ENCODE results near the gene MMD2. TPM values are rescaled to one million over a fixed set of nuclear protein-coding genes. Genes with fewer than 3 reads are reported as not detected.

MMD2 gene
- total and polyA plus RNA-seq, 2 donors (not counting 1 experiment from before 2014, with no cell fraction given), result not detected

GRCh38 chr7:4931943-4932342 lies 27.0 kb downstream of the MMD2 start:
- DNase-seq, result no peak
- TF ChIP-seq CTCF (IDR thresholded peaks at IDR 0.05) (no peak), EZH2 (IDR thresholded peaks at IDR 0.05; ENCODE audit: borderline replicate concordance, insufficient read depth, low read depth, low read length, poor library complexity, severe bottlenecking) (no peak)
- Mint-ChIP-seq H3K9me3 (ENCODE audit: insufficient read depth) (no peaks in the 10 kb centered on the region), H3K4me3 (no peak overlapping the region), H3K27ac (no peak overlapping the region), H3K27me3 (peaks cover 5% of the 10 kb centered on the region), H3K4me1 (no peaks in the 10 kb centered on the region)
- no peak overlapping the region for H3K9ac ChIP-seq (ENCODE audit: low read length)
- no peaks in the 10 kb centered on the region for H3K27me3 ChIP-seq (replicated peaks in 1 of 4; ENCODE audit: control extremely low read depth in 1 of 4, control insufficient read depth in 3 of 4, insufficient read depth in 4 of 4, low read length in 3 of 4)
- H3K27ac ChIP-seq (ENCODE audit: low read length in 2 of 2), result no peak overlapping the region
- no peaks in the 10 kb centered on the region for H3K4me1 ChIP-seq (ENCODE audit: control insufficient read depth in 2 of 2, insufficient read depth in 2 of 2, low read length in 2 of 2)
- no peak overlapping the region for H3K4me2 ChIP-seq (replicated peaks; ENCODE audit: low read depth, low read length, poor library complexity, severe bottlenecking)
- H2AFZ ChIP-seq (ENCODE audit: insufficient read depth, low read depth, low read length, poor library complexity, severe bottlenecking), result no peak overlapping the region
- ChIA-PET POLR2A (no interaction called here), CTCF (no interaction called here)
- H3K9me3 ChIP-seq (ENCODE audit: control extremely low read depth in 1 of 3, control insufficient read depth in 2 of 3, insufficient read depth in 1 of 3, low read length in 2 of 3), result no peaks in the 10 kb centered on the region
- no peak overlapping the region for H3K4me3 ChIP-seq (ENCODE audit: control extremely low read depth in 1 of 5, extremely low read depth in 1 of 5, insufficient read depth in 1 of 5, low read depth in 2 of 5, low read length in 4 of 5)
- intact Hi-C loops (cut with micrococcal nuclease), result no loop called here
- WGBS (ENCODE audit: insufficient coverage), result 100% methylated on average over 1 of the region's 12 CpGs
- H3K36me3 ChIP-seq (replicated peaks in 1 of 2; ENCODE audit: control extremely low read depth in 1 of 2, control insufficient read depth in 1 of 2, extremely low read depth in 1 of 2, insufficient read depth in 2 of 2, low read length in 1 of 2), result no peaks in the 10 kb centered on the region
- no peaks in the 10 kb centered on the region for H3K79me2 ChIP-seq (ENCODE audit: control insufficient read depth, insufficient read depth, low read length)
- ATAC-seq (ENCODE audit: low read depth), result no peak
- no peaks in the 10 kb centered on the region for H4K20me1 ChIP-seq (ENCODE audit: control insufficient read depth, insufficient read depth, low read length, poor library complexity, severe bottlenecking)

- Mint-ChIP-seq H3K4me3 (no peak overlapping the region), H3K27ac (no peak overlapping the region), H3K4me1 (no peaks in the 10 kb centered on the region), H3K9me3 (ENCODE audit: insufficient read depth) (no peaks in the 10 kb centered on the region), H3K27me3 (peaks cover 9% of the 10 kb centered on the region)
- Histone ChIP-seq H3K4me1 (ENCODE audit: control insufficient read depth in 2 of 2, insufficient read depth in 2 of 2, low read length in 2 of 2) (no peaks in the 10 kb centered on the region), H3K9me3 (ENCODE audit: control extremely low read depth in 1 of 3, control insufficient read depth in 2 of 3, insufficient read depth in 1 of 3, low read length in 2 of 3) (peaks cover 0 to 4% (median 0%) of the 10 kb centered on the region in 3 donors), H3K27ac (ENCODE audit: low read length in 2 of 2) (no peak overlapping the region), H3K9ac (ENCODE audit: low read length) (no peak overlapping the region), H3K36me3 (replicated peaks in 1 of 2; ENCODE audit: control extremely low read depth in 1 of 2, control insufficient read depth in 1 of 2, extremely low read depth in 1 of 2, insufficient read depth in 2 of 2, low read length in 1 of 2) (no peaks in the 10 kb centered on the region), H3K27me3 (replicated peaks in 1 of 4; ENCODE audit: control extremely low read depth in 1 of 4, control insufficient read depth in 3 of 4, insufficient read depth in 4 of 4, low read length in 3 of 4) (no peaks in the 10 kb centered on the region), H2AFZ (ENCODE audit: insufficient read depth, low read depth, low read length, poor library complexity, severe bottlenecking) (no peak overlapping the region), H3K4me2 (replicated peaks; ENCODE audit: low read depth, low read length, poor library complexity, severe bottlenecking) (no peak overlapping the region), H4K20me1 (ENCODE audit: control insufficient read depth, insufficient read depth, low read length, poor library complexity, severe bottlenecking) (no peaks in the 10 kb centered on the region), H3K4me3 (ENCODE audit: control extremely low read depth in 1 of 5, extremely low read depth in 1 of 5, insufficient read depth in 1 of 5, low read depth in 2 of 5, low read length in 4 of 5) (no peak overlapping the region), H3K79me2 (ENCODE audit: control insufficient read depth, insufficient read depth, low read length) (no peaks in the 10 kb centered on the region)
- POLR2A ChIA-PET, result no interaction called here
- WGBS (ENCODE audit: insufficient coverage), result 89% methylated on average over 8 of the region's 8 CpGs
- no peak for DNase-seq
- CTCF ChIA-PET, result no interaction called here
- TF ChIP-seq CTCF (IDR thresholded peaks at IDR 0.05) (no peak), EZH2 (IDR thresholded peaks at IDR 0.05; ENCODE audit: borderline replicate concordance, insufficient read depth, low read depth, low read length, poor library complexity, severe bottlenecking) (no peak)
- intact Hi-C loops (cut with micrococcal nuclease), result no loop called here
- no peak for ATAC-seq (ENCODE audit: low read depth)
These were observed 30.0 kb downstream of the MMD2 start for GRCh38 chr7:4929005-4929404.

Data from B cell (primary cell).